Measurements from ENCODE around the gene DDR1.
"Not testable (repeated sequence)": the region's sequence is repeated elsewhere in the genome, so short reads cannot be mapped to it uniquely, and the experiment has no call there.

DDR1 gene

DNA sequence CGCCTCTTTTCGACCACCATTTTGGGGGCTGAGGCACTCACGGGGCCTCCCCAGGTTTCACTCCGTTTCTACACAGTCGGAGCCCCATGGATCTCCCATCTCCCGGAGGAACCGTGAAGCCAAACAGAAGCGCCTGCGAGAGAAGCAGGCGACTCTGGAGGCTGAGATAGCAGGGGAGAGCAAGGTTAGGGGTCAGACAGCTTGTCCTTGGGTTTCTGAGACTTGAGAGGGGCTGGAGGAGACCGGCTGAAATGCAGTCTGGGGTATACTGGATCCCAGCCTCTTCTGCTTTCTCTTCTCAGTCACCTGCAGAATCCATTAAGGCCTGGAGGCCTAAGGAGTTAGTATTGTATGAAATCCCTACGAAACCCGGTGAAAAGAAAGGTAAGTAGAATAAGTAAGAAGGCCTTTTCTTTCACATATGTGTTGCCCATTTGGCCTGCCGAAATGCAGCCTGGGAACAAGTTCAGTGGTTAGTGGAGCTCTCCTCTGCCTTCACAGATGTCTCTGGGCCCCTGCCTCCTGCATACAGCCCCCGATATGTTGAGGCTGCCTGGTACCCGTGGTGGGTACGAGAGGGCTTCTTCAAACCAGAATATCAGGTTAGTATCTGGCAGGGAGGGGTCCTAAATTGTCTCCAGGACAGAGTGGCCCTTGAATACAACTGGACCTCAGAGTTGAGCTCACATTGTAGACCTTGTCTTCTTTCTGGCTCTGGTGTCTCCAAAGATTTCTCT is 30.7 kb downstream of the DDR1 start:
- no peak for FAIRE-seq

DNA sequence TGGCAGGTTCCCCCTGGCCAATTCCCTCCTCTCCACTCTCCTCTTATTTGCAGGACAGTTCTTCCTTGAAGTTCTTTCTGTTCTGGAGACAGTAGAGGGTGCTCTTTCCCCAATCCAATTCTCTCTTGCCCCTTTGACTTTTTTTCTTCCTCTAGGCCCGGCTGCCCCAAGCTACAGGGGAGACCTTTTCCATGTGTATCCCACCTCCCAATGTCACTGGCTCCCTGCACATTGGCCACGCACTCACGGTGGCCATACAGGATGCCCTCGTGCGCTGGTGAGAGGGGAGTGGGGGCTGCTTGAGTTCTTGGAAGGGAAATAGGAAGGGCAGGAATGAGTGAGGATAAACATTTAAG is 31.2 kb downstream of the DDR1 start:
- DNase-seq (ENCODE audit: low spot score): peak; percentile 38
- FAIRE-seq: no peak

More for the DNA sequence above, 30.7 kb downstream of the DDR1 start:
- no peak for DNase-seq (ENCODE audit: low spot score)

DNA sequence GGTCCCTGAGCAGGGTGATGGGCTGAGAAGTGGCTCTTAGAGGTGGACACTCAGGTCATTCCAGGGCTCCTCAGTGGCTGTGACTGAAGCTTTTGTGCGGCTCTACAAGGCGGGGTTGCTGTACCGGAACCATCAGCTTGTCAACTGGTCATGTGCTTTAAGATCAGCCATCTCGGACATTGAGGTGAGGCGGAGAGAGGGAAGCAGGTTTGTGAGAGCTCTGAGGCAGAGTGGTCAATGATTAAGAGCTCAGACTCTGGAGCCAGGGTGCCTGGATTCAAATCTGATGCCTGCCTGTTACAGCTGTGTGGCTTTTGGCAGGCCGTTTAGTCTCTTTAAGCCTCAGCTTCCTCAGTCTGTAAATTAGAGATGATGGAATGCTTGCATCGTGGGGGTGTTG is 32.7 kb downstream of the DDR1 start:
- FAIRE-seq (no peak), DNase-seq (ENCODE audit: low spot score) (no peak)

- FAIRE-seq (no peak), DNase-seq (ENCODE audit: low spot score) (no peak)
Observed at GRCh38 chr6:30917487-30917886, 33.2 kb downstream of the DDR1 start.

DNA sequence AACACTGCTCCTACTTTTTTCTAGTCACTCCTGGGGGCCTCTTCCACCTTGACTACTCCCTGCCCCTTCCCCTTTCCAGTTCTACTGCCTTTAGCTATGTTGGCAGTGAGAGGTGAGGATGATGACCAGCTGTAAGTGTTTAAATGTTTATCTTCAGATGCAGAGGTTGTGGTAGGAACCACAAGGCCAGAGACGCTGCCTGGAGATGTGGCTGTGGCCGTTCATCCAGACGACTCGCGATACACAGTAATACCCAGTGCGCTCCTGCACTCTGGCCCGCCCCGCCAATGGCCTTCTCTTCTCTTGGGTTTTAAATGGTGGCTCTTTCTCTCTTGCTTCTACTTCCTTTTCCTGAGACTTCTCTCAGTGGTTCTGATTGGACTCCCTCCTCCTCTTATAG is 34.4 kb downstream of the DDR1 start:
- DNase-seq (ENCODE audit: low spot score) (no peak), FAIRE-seq (no peak)

GRCh38 chr6:30922447-30922852 is 38.1 kb downstream of the DDR1 start:
- no peak for FAIRE-seq

GRCh38 chr6:30924040-30924627 is 39.8 kb downstream of the DDR1 start:
- not testable (repeated sequence) for DNase-seq (ENCODE audit: low spot score); FAIRE-seq

More at GRCh38 chr6:30922447-30922852, 38.1 kb downstream of the DDR1 start:
- DNase-seq (ENCODE audit: low spot score): no peak

DNA sequence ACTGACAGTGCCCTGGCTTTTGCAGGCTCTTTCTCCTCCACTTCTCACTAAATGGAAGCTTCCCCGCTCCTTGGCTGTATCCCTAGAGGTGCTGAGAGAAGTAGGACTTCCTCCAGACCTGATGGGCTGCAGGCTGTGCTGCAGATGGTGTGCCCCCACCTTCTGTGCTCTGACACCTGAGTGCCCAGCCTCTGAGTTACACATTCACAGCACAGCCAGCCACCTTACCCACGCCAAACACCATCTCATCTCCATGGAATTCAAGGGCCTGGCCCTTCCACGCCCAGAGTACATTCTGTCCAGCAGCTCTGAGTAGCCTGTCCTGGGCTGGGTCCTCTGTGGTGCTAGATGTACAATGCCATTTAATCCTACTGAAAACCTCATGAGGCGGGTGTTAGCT is 42.3 kb downstream of the DDR1 start:
- DNase-seq (ENCODE audit: low spot score): peak; percentile 37

GRCh38 chr6:30927080-30927479 is 42.8 kb downstream of the DDR1 start:
- DNase-seq (ENCODE audit: low spot score); FAIRE-seq: not testable (repeated sequence)

More for the DNA sequence above, 42.3 kb downstream of the DDR1 start:
- no peak for FAIRE-seq

- no peak for FAIRE-seq
- no peak for DNase-seq (ENCODE audit: low spot score)
Observed at GRCh38 chr6:30928677-30929076, 44.4 kb downstream of the DDR1 start.

DNA sequence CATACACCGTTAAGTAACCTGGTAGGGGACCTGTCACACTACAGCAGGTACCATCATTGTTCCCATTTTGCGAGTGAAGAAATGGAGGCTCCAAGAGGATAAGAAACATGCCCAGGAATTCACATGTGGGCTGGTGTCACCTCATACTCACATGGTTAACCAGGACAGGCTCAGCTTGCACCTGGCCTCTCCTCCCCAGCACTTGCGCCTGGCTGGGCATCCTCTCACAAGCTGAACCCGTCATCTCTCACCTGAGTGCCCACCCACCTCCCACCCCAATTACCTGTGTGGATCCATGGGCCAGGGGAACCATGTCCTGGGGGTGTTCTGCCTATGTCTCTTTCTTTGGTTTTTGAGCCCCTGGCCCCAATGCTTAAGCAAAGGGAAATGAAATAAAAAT is 46.2 kb downstream of the DDR1 start:
- no peak for FAIRE-seq
- no peak for DNase-seq (ENCODE audit: low spot score)

GRCh38 chr6:30931272-30931671 is 47.0 kb downstream of the DDR1 start:
- no peak for FAIRE-seq
- DNase-seq (ENCODE audit: low spot score): no peak

DNA sequence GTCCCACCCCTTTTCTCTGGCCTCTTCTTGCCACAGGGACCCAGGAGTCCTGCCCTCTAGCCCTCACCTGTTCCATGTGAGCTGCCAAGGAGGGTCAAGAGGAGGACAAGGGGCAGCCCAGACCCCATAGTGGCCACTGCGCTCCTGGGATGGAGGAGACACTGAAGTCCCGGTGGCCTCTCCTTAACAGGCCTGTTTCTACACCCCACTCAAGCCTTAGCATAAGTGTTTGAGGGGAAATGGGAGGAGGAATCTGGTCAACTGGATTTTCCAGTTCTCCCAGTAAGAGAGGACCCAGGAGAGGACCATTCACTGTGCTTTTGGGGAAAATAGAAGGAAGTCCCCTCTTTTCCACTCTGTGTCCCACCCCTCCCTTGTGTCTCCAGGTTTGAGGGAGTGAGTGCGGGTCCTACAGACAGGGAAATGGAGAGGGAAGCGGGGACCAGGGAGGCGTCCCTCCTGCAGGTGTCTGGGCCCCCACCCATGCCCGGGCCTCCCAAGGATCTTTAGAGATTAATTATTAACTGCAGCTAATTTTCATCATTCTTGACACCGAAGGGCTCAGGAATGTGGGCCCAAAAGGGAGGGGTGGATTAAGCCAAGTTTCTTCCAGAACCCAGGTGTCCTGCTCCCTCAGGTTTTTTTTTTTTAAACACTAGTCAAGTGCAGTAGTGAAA is 47.8 kb downstream of the DDR1 start, which contains the start of gene SFTA2:
Gene SFTA2 (minus strand): TSS at position 202 of the 677 bp plus-strand sequence. CDS start 74 bp downstream, at position 128.
- FAIRE-seq: no peak

GRCh38 chr6:30932665-30933365 is 48.5 kb downstream of the DDR1 start:
- no peak for FAIRE-seq
- no peak for DNase-seq (ENCODE audit: low spot score)

More for the DNA sequence above, 47.8 kb downstream of the DDR1 start, which contains the start of gene SFTA2:
- no peak for DNase-seq (ENCODE audit: low spot score)

- no peak for FAIRE-seq
- DNase-seq (ENCODE audit: low spot score): no peak
Observed at GRCh38 chr6:30935018-30935417, 50.7 kb downstream of the DDR1 start.

DNA sequence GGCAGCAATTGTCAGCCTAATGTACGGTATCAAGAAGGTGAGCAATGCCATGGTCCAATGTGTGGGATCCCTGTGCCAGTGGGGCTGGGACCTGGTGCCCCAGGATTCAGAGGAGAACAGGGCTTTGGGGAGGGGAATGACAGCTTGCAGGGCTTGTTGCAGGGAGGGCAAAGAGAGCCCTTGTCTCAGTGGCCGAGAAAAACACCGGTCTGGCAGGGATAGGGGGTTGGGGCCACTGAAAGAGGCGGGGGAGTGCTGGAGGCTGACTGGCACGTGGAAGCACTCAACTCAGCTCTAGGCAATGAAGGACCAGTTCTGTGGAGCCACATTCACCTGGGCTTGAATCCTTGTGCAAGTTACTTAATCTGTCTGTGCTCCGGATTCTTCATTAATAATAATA is 52.9 kb downstream of the DDR1 start:
- DNase-seq (ENCODE audit: low spot score) (no peak), FAIRE-seq (no peak)

DNA sequence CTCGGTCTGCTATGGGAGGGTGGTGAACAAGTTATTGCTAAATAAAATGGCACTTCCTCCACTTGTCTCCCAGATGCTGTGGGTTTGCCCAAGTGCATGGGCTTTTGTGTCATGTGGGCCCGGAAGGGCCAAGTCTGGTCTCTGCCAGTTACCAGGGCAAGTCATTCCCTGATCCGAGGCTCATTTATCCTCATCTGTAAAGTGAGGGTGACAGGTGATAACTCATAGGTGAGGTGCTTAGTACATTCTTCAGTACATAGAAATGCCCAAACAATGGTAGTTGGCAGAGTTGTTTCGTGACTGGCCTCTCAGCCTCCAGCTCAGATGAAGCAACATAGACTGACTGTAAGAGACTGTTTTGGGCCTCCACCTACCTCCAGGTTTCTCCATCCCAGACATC is 54.4 kb downstream of the DDR1 start:
- DNase-seq (ENCODE audit: low spot score) (no peak), FAIRE-seq (no peak)

DNA sequence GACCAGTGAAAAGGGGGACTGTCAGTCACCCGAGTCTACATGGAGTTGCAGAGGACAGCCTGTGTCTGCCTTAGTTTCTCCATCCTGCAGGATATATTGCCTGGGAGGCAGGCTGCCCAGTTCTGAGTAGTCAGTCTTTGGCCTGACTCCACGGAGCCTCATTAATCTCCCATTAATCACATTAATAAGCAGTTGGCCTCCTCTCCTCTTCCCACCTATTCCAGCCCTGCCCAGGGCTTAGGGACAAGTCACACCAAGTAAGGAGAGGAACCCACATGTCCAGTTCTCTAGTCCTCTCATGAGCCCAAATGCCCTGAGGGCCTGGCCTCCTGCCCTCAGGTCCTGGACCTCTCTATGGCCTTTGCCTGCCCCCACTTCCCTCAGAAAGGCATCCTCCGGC is 55.2 kb downstream of the DDR1 start:
- FAIRE-seq: no peak
- no peak for DNase-seq (ENCODE audit: low spot score)

DNA sequence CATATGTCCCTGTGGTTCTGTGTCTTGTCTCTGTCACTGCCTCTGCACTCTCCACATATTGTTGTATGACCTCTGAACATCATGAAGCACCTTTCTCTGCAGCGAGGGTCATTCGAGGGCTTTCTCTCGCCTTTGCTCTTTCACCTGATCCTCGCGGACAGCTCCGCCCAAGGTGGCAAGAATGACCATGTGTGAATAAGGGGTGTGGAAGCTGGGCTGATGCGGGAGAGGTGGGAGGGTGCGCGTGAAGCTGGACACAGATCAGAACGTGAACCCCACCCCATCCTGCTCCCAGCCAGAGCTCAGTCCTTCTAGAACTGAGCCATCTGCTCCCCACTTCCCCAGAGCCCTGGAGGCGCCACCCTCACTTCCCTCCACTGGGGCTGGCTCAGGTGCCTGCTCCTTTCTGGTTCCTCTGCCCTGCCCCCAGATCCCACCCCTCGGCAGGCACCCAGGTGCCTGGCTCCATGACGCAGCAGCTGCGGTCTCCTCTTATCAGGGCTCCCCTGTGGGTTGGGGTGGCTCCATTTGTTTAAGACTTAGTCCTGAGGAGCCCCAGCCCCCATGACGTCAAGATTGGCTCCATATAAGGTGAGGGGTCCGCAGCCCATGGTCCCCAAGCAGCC is 56.2 kb downstream of the DDR1 start, which contains the start of gene MUCL3:
Gene MUCL3 (plus strand): TSS at position 613 of the 626 bp plus-strand sequence. CDS start 27 bp downstream, outside the sequence.
- FAIRE-seq (no peak), DNase-seq (ENCODE audit: low spot score) (no peak)

DNA sequence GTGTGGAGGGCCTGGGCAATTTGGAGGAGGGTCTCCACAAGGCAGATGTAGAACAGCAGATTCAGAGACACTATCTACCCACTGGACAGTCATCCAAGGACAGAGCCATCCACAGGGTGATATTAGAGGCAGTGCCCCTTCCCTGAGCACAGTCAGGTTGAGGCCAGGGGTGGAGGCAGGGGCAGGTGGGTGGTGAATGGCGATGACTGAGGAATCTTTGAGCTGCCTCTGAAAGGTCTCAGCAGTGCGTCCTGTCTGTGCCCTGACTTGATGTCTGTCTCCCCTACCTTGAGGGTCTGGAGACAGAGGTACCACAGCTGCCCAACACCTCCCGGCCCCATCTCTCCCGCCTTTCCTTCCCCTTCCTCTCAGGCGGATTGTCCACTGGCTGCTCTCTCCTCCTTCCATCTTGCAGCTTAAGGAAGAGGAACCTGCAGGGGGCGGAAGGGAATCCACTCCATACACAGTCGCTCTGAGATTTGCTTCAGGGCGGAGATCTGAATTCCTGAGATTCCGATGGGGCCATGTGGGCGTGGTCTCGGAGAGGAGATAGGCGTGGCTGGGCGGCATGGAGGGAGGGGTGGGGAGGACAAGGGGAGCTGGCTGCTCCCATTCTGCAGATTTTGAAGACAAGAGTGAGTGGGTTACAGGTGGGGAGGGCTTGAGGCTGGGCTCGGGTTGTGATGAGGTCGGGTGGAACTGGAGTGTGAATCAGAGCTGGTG is 58.2 kb downstream of the DDR1 start:
- FAIRE-seq (peak; percentile 66), DNase-seq (ENCODE audit: low spot score) (peak; percentile 66)

Data from RCC 7860 (cell line).